ENCODE measurements around the gene IFI27. TPM values are rescaled to one million over a fixed set of nuclear protein-coding genes. Genes with fewer than 3 reads are reported as not detected.

The IFI27 gene
- total RNA-seq, 2 donors from 2014 or later, result 88.4 to 529 TPM

DNA sequence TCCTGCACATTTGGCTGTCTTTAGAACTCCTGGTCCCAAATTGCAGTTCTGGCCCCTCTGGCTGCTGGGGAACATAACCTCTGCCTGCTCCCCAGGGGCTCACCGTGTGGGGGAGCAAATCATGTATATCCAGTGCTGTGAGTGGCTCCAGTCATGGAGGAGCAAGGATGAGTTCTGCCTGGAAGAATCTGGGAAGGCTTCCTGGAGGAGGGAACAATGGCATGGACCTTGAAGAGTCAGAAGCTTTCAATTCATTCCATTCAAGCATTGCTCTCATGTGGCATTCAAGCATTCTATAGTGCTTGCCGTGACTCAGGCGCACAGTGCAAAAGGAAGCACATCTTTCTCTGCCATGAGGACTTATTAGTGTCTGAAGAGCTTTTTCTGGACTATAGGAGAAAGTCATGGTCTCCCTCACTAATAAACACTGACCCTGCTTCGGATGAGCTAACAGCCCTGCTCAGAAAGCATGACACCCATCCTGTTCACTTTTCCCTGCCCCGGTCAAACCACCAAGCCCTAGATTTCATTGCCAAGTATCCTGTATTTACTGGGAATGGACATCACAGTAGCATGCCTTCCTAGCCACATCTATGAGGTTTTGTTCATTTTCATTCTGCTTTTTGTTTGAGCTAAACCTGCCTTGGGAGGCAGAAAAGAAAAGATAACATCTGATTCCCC lies 3.5 kb downstream of the IFI27 start:
- no peaks in the 10 kb centered on the region for H3K36me3 ChIP-seq
- no peak for DNase-seq (ENCODE audit: low spot score)
- no peak for TF ChIP-seq POLR2AphosphoS5 (IDR thresholded peaks at IDR 0.05)
- H3K9me3 ChIP-seq, result no peaks in the 10 kb centered on the region
- H3K4me1 ChIP-seq (replicated peaks), result no peaks in the 10 kb centered on the region
- H3K4me3 ChIP-seq, result no peak overlapping the region
- H3K27ac ChIP-seq, result no peak overlapping the region
- intact Hi-C loops (cut with DNase I), result no loop called here
- H3K27me3 ChIP-seq (replicated peaks; ENCODE audit: insufficient read depth), result no peaks in the 10 kb centered on the region
- 79% methylated on average over 5 of the region's 5 CpGs for WGBS

DNA sequence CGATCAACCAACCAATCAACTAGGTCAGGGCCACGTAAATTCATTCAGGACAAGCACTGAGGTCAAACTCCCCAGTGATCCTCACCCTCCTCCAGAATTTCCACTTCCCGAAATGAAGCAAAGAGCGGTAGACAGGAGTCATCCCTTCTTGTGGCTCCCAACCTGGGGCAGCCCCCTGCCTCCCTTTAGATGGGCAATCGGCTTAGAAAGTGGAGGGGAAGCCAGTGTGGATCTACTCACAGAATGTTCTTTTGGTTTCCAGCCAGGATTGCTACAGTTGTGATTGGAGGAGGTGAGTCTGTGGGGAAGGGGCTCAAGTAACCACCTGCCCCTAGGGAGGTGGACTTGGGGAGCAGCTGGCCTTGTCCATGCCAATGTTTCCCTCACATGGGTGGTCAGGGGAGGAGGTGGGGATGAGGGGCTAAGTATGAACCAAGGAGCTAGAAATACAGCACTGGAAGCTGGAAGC lies 4.1 kb downstream of the IFI27 start:
- TF ChIP-seq POLR2A (IDR thresholded peaks at IDR 0.05) (no peak), POLR2AphosphoS5 (IDR thresholded peaks at IDR 0.05) (no peak), CTCF (IDR thresholded peaks at IDR 0.05) (no peak)
- H3K4me1 ChIP-seq (replicated peaks), result no peaks in the 10 kb centered on the region
- no peaks in the 10 kb centered on the region for H3K36me3 ChIP-seq
- no peaks in the 10 kb centered on the region for H3K9me3 ChIP-seq
- no peak overlapping the region for H3K4me3 ChIP-seq
- no peak overlapping the region for H3K27ac ChIP-seq
- intact Hi-C loops (cut with DNase I), result no loop called here
- DNase-seq (ENCODE audit: low spot score), result no peak
- H3K27me3 ChIP-seq (replicated peaks; ENCODE audit: insufficient read depth), result no peaks in the 10 kb centered on the region
- WGBS, result 59% methylated on average over 5 of the region's 5 CpGs

GRCh38 chr14:94115058-94115591 lies 4.6 kb downstream of the IFI27 start:
- intact Hi-C loops (cut with DNase I), result no loop called here
- Histone ChIP-seq H3K4me1 (replicated peaks) (no peaks in the 10 kb centered on the region), H3K27ac (no peak overlapping the region), H3K9me3 (no peaks in the 10 kb centered on the region), H3K27me3 (replicated peaks; ENCODE audit: insufficient read depth) (no peaks in the 10 kb centered on the region), H3K36me3 (no peaks in the 10 kb centered on the region), H3K4me3 (no peak overlapping the region)
- no peak for DNase-seq (ENCODE audit: low spot score)
- TF ChIP-seq POLR2A (IDR thresholded peaks at IDR 0.05) (no peak), POLR2AphosphoS5 (IDR thresholded peaks at IDR 0.05) (no peak), CTCF (IDR thresholded peaks at IDR 0.05) (no peak)
- 39% methylated on average over 4 of the region's 4 CpGs for WGBS

GRCh38 chr14:94115631-94116030 lies 5.1 kb downstream of the IFI27 start:
- Histone ChIP-seq H3K9me3 (no peaks in the 10 kb centered on the region), H3K27me3 (replicated peaks; ENCODE audit: insufficient read depth) (no peaks in the 10 kb centered on the region), H3K4me3 (no peak overlapping the region), H3K36me3 (no peaks in the 10 kb centered on the region), H3K27ac (no peak overlapping the region), H3K4me1 (replicated peaks) (no peaks in the 10 kb centered on the region)
- DNase-seq (ENCODE audit: low spot score), result no peak
- WGBS, result 84% methylated on average over 9 of the region's 15 CpGs
- intact Hi-C loops (cut with DNase I), result no loop called here
- TF ChIP-seq CTCF (IDR thresholded peaks at IDR 0.05) (no peak), POLR2AphosphoS5 (IDR thresholded peaks at IDR 0.05) (no peak), POLR2A (IDR thresholded peaks at IDR 0.05) (no peak)

- H3K9me3 ChIP-seq, result no peaks in the 10 kb centered on the region
- H3K27me3 ChIP-seq (replicated peaks; ENCODE audit: insufficient read depth), result no peaks in the 10 kb centered on the region
- no peaks in the 10 kb centered on the region for H3K4me1 ChIP-seq (replicated peaks)
- H3K4me3 ChIP-seq, result no peak overlapping the region
- no peak overlapping the region for H3K27ac ChIP-seq
- WGBS, result 86% methylated on average over 10 of the region's 10 CpGs
- intact Hi-C loops (cut with DNase I), result no loop called here
- H3K36me3 ChIP-seq, result no peaks in the 10 kb centered on the region
- DNase-seq (ENCODE audit: low spot score), result no peak
- TF ChIP-seq POLR2AphosphoS5 (IDR thresholded peaks at IDR 0.05), result no peak
These were observed 6.2 kb downstream of the IFI27 start for GRCh38 chr14:94116701-94117100.

GRCh38 chr14:94117856-94118255 lies 7.3 kb downstream of the IFI27 start:
- no peak overlapping the region for H3K27ac ChIP-seq
- no peak overlapping the region for H3K4me3 ChIP-seq
- no peaks in the 10 kb centered on the region for H3K4me1 ChIP-seq (replicated peaks)
- TF ChIP-seq POLR2AphosphoS5 (IDR thresholded peaks at IDR 0.05) (no peak), POLR2A (IDR thresholded peaks at IDR 0.05) (no peak), CTCF (IDR thresholded peaks at IDR 0.05) (no peak)
- H3K36me3 ChIP-seq, result no peaks in the 10 kb centered on the region
- intact Hi-C loops (cut with DNase I), result no loop called here
- no peak for DNase-seq (ENCODE audit: low spot score)
- 74% methylated on average over 9 of the region's 9 CpGs for WGBS
- no peaks in the 10 kb centered on the region for H3K9me3 ChIP-seq
- no peaks in the 10 kb centered on the region for H3K27me3 ChIP-seq (replicated peaks; ENCODE audit: insufficient read depth)

All from prostate gland (tissue), 2 donors.